Parathyroid adenoma (tissue), 2 donors: ENCODE measurements around the gene MDM2.

Experiments
- H2AFZ ChIP-seq: fragments of 300-600 bp; sonication (generic); one replicate; pipeline ENCODE4 v1.7.0; 2017; ENCODE audit warnings: antibody characterized with exemption, mild to moderate bottlenecking
- H3K27ac ChIP-seq: fragments of 300-600 bp; sonication (generic); one replicate; pipeline ENCODE4 v1.7.0; 2017
- H3K27me3 ChIP-seq: fragments of 300-600 bp; sonication (generic); one replicate; pipeline ENCODE4 v1.7.0; 2017; ENCODE audit warnings: low read length; ENCODE audit not compliant: control insufficient read depth, insufficient read depth
- H3K36me3 ChIP-seq: fragments of 300-600 bp; sonication (generic); one replicate; pipeline ENCODE4 v1.7.0; 2017; ENCODE audit warnings: low read length; ENCODE audit not compliant: control insufficient read depth, insufficient read depth
- H3K4me1 ChIP-seq: fragments of 300-600 bp; sonication (generic); one replicate; pipeline ENCODE4 v1.7.0; 2017; ENCODE audit warnings: control low read depth
- H3K4me2 ChIP-seq: fragments of 300-600 bp; sonication (generic); one replicate; pipeline ENCODE4 v1.7.0; 2017; ENCODE audit warnings: low read length
- H3K4me3 ChIP-seq: fragments of 300-600 bp; sonication (generic); one replicate; pipeline ENCODE4 v1.7.0; 2017; ENCODE audit warnings: low read depth, low read length
- H3K79me2 ChIP-seq: fragments of 300-600 bp; sonication (generic); one replicate; pipeline ENCODE4 v1.7.0; 2017; ENCODE audit warnings: control low read depth
- H3K9ac ChIP-seq: fragments of 300-600 bp; sonication (generic); one replicate; pipeline ENCODE4 v1.7.0; 2017; ENCODE audit warnings: mild to moderate bottlenecking
- H3K9me3 ChIP-seq: fragments of 300-600 bp; sonication (generic); one replicate; pipeline ENCODE4 v1.7.0; 2017; ENCODE audit warnings: low read length; ENCODE audit not compliant: control insufficient read depth
- TF ChIP-seq, protein P1 (sequence below): fragments of 300-600 bp; sonication (generic); IDR thresholded peaks from one replicate; pipeline ENCODE4 v1.7.0; 2017; ENCODE audit warnings: antibody characterized with exemption, mild to moderate bottlenecking
- donor health status: primary hyperparathyroidism.

MDM2 gene

DNA sequence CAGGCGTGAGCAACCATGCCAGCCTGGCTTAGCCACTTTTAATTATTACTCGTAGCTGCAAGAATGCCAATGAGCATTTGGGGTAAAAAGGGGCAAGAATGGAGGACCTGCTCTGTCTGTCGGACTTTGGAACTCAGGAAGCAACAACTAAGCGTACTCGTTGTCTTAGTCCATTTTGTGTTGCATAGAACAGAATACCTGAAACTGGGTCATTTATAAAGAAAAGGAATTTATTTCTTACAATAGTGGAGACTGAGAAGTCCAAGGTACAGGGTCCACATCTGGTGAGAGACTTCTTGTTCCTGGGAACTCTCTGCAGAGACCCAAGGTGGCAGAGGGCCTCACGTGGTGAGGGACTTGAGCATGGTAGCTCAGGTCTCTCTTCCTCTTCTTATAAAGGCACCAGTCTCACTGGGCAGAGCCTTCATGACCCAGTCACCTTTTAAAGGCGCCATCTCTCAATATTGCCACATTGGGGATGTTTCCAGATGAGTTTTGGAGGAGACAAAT, 32.8 kb upstream of the MDM2 start:
- Histone ChIP-seq H2AFZ (no peak overlapping the region), H3K4me2 (no peak overlapping the region), H3K27ac (no peak overlapping the region), H3K79me2 (no peaks in the 10 kb centered on the region), H3K36me3 (no peaks in the 10 kb centered on the region), H3K9me3 (no peaks in the 10 kb centered on the region), H3K4me1 (no peaks in the 10 kb centered on the region), H3K9ac (no peak overlapping the region), H3K27me3 (no peaks in the 10 kb centered on the region), H3K4me3 (no peak overlapping the region)
- TF ChIP-seq, protein P1, sequence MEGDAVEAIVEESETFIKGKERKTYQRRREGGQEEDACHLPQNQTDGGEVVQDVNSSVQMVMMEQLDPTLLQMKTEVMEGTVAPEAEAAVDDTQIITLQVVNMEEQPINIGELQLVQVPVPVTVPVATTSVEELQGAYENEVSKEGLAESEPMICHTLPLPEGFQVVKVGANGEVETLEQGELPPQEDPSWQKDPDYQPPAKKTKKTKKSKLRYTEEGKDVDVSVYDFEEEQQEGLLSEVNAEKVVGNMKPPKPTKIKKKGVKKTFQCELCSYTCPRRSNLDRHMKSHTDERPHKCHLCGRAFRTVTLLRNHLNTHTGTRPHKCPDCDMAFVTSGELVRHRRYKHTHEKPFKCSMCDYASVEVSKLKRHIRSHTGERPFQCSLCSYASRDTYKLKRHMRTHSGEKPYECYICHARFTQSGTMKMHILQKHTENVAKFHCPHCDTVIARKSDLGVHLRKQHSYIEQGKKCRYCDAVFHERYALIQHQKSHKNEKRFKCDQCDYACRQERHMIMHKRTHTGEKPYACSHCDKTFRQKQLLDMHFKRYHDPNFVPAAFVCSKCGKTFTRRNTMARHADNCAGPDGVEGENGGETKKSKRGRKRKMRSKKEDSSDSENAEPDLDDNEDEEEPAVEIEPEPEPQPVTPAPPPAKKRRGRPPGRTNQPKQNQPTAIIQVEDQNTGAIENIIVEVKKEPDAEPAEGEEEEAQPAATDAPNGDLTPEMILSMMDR = no peak

DNA sequence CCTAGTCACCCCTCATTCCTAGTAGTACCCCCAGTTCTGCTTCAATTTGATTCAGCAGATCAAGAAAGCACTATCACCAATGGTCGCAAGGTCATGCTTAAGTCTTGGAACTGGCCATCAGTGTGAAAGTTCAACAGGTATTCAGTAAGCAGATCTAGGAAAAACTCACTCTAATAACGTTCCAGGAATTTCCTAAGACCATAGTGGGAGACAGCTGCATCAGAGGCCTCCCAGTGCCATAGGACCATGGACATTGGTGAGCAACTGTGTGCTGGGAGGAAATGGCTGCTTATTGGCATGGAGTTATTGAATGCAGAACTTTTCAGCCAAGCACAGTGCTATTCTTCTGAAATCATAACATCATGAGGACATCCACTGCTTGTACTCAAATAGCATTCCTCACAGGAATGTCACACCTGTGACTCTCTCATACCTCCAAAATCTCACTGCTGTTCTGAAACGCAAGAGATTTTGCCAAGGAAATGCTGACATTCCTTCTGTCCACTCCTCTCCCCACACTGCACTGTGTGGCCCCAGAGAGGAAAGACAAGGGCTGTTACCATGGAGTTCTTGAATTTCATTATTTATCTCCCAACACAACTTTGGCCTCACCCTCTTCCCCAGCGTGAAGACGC, 30.9 kb upstream of the MDM2 start:
- H3K4me1 ChIP-seq = no peaks in the 10 kb centered on the region
- no peak overlapping the region for H2AFZ ChIP-seq
- H3K9me3 ChIP-seq = no peaks in the 10 kb centered on the region
- H3K27ac ChIP-seq = no peak overlapping the region
- H3K4me2 ChIP-seq = no peak overlapping the region
- no peaks in the 10 kb centered on the region for H3K27me3 ChIP-seq
- H3K4me3 ChIP-seq = no peak overlapping the region
- no peak overlapping the region for H3K9ac ChIP-seq
- no peaks in the 10 kb centered on the region for H3K36me3 ChIP-seq
- no peaks in the 10 kb centered on the region for H3K79me2 ChIP-seq
- TF ChIP-seq, protein P1 = no peak

DNA sequence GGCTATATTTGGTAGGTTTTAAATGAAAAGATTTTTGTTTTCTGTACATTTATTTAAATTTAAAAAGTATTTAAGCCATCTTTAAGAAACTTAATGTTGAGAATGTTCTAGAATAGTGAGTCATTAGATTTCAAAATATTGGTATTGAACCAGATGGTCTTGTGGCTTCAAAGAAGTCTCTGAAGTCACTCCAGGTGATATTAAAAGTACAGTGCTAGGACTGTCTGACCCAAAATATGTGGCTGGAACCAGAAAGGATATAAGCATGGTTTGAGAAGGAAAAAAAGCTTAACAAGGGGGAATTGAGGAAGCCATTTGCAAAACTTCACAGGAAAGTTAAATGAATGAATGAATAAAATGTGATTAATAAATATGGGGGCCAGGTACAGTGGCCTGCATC, 28.7 kb upstream of the MDM2 start:
- no peak overlapping the region for H3K27ac ChIP-seq
- H3K4me1 ChIP-seq = no peaks in the 10 kb centered on the region
- TF ChIP-seq, protein P1 = no peak
- H3K4me2 ChIP-seq = no peak overlapping the region
- H3K9me3 ChIP-seq = no peaks in the 10 kb centered on the region
- H3K27me3 ChIP-seq = no peaks in the 10 kb centered on the region
- H3K36me3 ChIP-seq = no peaks in the 10 kb centered on the region
- H3K79me2 ChIP-seq = no peaks in the 10 kb centered on the region
- H3K9ac ChIP-seq = no peak overlapping the region
- no peak overlapping the region for H2AFZ ChIP-seq
- H3K4me3 ChIP-seq = no peak overlapping the region

GRCh38 chr12:68780731-68781130, 27.2 kb upstream of the MDM2 start:
- H3K4me1 ChIP-seq = no peaks in the 10 kb centered on the region
- H3K36me3 ChIP-seq = no peaks in the 10 kb centered on the region
- no peaks in the 10 kb centered on the region for H3K79me2 ChIP-seq
- no peak overlapping the region for H3K4me3 ChIP-seq
- no peak overlapping the region for H2AFZ ChIP-seq
- no peak overlapping the region for H3K4me2 ChIP-seq
- no peaks in the 10 kb centered on the region for H3K9me3 ChIP-seq
- no peak overlapping the region for H3K27ac ChIP-seq
- no peaks in the 10 kb centered on the region for H3K27me3 ChIP-seq
- TF ChIP-seq, protein P1 = no peak
- no peak overlapping the region for H3K9ac ChIP-seq

DNA sequence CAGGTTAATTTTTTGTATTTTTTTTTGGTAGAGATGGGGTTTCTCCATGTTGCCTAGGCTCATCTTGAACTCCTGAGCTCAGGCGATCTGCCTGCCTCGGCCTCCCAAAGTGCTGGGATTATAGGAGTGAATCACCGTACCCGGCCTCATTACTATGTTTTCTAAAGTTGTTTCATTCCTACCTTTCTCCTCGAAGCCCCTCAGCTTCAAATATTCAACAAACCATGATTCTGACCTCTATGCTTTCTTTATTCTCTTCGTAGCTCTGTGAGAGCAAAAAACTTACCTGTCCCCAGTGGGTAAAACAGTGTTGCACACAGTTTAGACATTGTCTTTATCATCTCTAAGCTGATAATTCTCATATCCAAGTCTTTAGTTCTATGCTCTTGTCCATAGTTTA, 26.2 kb upstream of the MDM2 start:
- Histone ChIP-seq H3K4me1 (no peaks in the 10 kb centered on the region), H3K9me3 (no peaks in the 10 kb centered on the region), H3K4me3 (no peak overlapping the region), H3K4me2 (no peak overlapping the region), H3K36me3 (no peaks in the 10 kb centered on the region), H3K9ac (no peak overlapping the region), H3K27ac (no peak overlapping the region), H3K79me2 (no peaks in the 10 kb centered on the region), H3K27me3 (no peaks in the 10 kb centered on the region), H2AFZ (no peak overlapping the region)
- TF ChIP-seq, protein P1 = no peak
